AG04449 (cell line): Measurements from ENCODE around the gene TOMM40L.
"Not testable (repeated sequence)": the region's sequence is repeated elsewhere in the genome, so short reads cannot be mapped to it uniquely, and the experiment has no call there.

ENCODE experiments used
- CTCF ChIA-PET: fragments of 350-600 bp; formaldehyde crosslinking; extraction: SDS; loops from one replicate; lab custom pipeline; 2021; ENCODE audit warnings: antibody characterized with exemption; lab: Yijun Ruan, JAX
- POLR2A ChIA-PET: fragments of 400-600, 350-600 bp; formaldehyde crosslinking; extraction: SDS; loops from one replicate; lab custom pipeline; 2020; ENCODE audit warnings: antibody characterized with exemption, inconsistent platforms; lab: Yijun Ruan, JAX
- DNase-seq: peaks from one replicate; pipeline ENCODE4 v3.0.0-alpha.2; 2010; ENCODE audit warnings: low read depth, low spot score
- H3K4me3 ChIP-seq: 2 replicates; pipeline ENCODE4 v1.5.1; 2011; ENCODE audit warnings: low read depth, mild to moderate bottlenecking, control low read depth, low read length
- CTCF ChIP-seq: IDR thresholded peaks from one replicate; pipeline ENCODE4 v1.5.1; 2011; ENCODE audit warnings: mild to moderate bottlenecking, moderate library complexity, low read length, control low read depth, inconsistent platforms; ENCODE audit not compliant: insufficient read depth; ENCODE audit errors: missing control alignments

TOMM40L gene

GRCh38 chr1:161220002-161220401 is 5.9 kb upstream of the TOMM40L start:
- no peak for TF ChIP-seq CTCF
- no peak overlapping the region for H3K4me3 ChIP-seq
- no peak for DNase-seq
- ChIA-PET POLR2A (no interaction called here), CTCF (interaction anchor here (1.1 to 23.5 kb wide), 6 partner anchors 7 to 162 kb away, joined by 3 to 758 read pairs (median 50); partner anchors contain the start of genes ADAMTS4, CFAP126, NDUFS2 and TOMM40L)

- TF ChIP-seq CTCF = no peak
- no peak for DNase-seq
- no peak overlapping the region for H3K4me3 ChIP-seq
- POLR2A ChIA-PET = no interaction called here
- CTCF ChIA-PET = interaction anchor here (0.9 to 23.5 kb wide), 6 partner anchors 17 to 160 kb away, joined by 3 to 758 read pairs (median 156); partner anchors contain the start of genes ADAMTS4, NDUFS2 and NR1I3
Observed at GRCh38 chr1:161222175-161223019, 3.5 kb upstream of the TOMM40L start.

- no peak for TF ChIP-seq CTCF
- no peak for DNase-seq
- POLR2A ChIA-PET = interaction anchor here (0.6 kb wide), 1 partner anchor 22 kb away, joined by 3 read pairs; the partner anchor contains the start of gene NDUFS2
- H3K4me3 ChIP-seq = no peak overlapping the region
- CTCF ChIA-PET = interaction anchor here (1.5 to 23.5 kb wide), 11 partner anchors 6 to 158 kb away, joined by 4 to 758 read pairs (median 64); partner anchors contain the start of genes ADAMTS4, FCER1G, NDUFS2 and NR1I3
Observed at GRCh38 chr1:161223805-161224694, 1.8 kb upstream of the TOMM40L start.

GRCh38 chr1:161224695-161225087 is 1.2 kb upstream of the TOMM40L start:
- DNase-seq, POLR2A ChIA-PET, H3K4me3 ChIP-seq: not testable (repeated sequence)
- CTCF ChIA-PET = interaction anchor here (0.9 to 23.5 kb wide), 15 partner anchors 7 to 157 kb away, joined by 3 to 758 read pairs (median 37); partner anchors contain the start of genes ADAMTS4, FCER1G, NDUFS2 and NR1I3

GRCh38 chr1:161225178-161225533 is 704 bp upstream of the TOMM40L start:
- ChIA-PET CTCF (interaction anchor here (0.8 to 23.5 kb wide), 23 partner anchors 7 to 163 kb away, joined by 3 to 758 read pairs (median 24); partner anchors contain the start of genes ADAMTS4, CFAP126, FCER1G and NDUFS2), POLR2A (interaction anchor here (0.7 to 1.3 kb wide), 6 partner anchors 8 to 165 kb away, joined by 4 to 9 read pairs (median 5); partner anchors contain the start of genes ADAMTS4, NDUFS2 and SDHC)
- no peak overlapping the region for H3K4me3 ChIP-seq
- no peak for TF ChIP-seq CTCF
- no peak for DNase-seq

- peak overlapping the region; percentile 95 for H3K4me3 ChIP-seq
- POLR2A ChIA-PET = interaction anchor here (1.2 to 1.3 kb wide), 2 partner anchors 29 to 163 kb away, joined by 5 to 9 read pairs; no protein-coding TSS in a partner anchor
- CTCF ChIA-PET = interaction anchor here (0.5 to 23.5 kb wide), 34 partner anchors 8 to 238 kb away, joined by 3 to 758 read pairs (median 10); partner anchors contain the start of genes ADAMTS4, CFAP126, FCER1G and NDUFS2
- TF ChIP-seq CTCF = no peak
- DNase-seq = no peak
Observed at GRCh38 chr1:161226320-161226711, 456 bp downstream of the TOMM40L start.
